ENCODE results near the gene IFNA4.

Gene IFNA4

GRCh38 chr9:21165516-21165915, 21.9 kb downstream of the IFNA4 start:
- DNase-seq (ENCODE audit: low spot score), result no peak

GRCh38 chr9:21160178-21160577, 27.2 kb downstream of the IFNA4 start:
- DNase-seq (ENCODE audit: low spot score), result no peak

GRCh38 chr9:21155501-21155900, 31.9 kb downstream of the IFNA4 start:
- DNase-seq (ENCODE audit: low spot score), result no peak

- DNase-seq (ENCODE audit: low spot score), result no peak
These were observed 33.3 kb downstream of the IFNA4 start for GRCh38 chr9:21154018-21154608.

GRCh38 chr9:21153336-21154017, 33.9 kb downstream of the IFNA4 start:
- DNase-seq (ENCODE audit: low spot score), result no peak

GRCh38 chr9:21144603-21145002, 42.8 kb downstream of the IFNA4 start:
- DNase-seq (ENCODE audit: low spot score), result no peak

GRCh38 chr9:21141427-21141882, 45.9 kb downstream of the IFNA4 start, which contains the start of gene IFNW1:
Gene IFNW1, minus strand, starts transcription at chr9:21141832. Its CDS starts 262 bp downstream, at chr9:21141570.
- no peak for DNase-seq (ENCODE audit: low spot score)

GRCh38 chr9:21137020-21137419, 50.4 kb downstream of the IFNA4 start:
- DNase-seq (ENCODE audit: low spot score), result no peak

Measured in germinal center (tissue), 1 donor.